Prostate gland (tissue), 2 donors: ENCODE measurements around the gene AKNAD1.

Experiments
- CTCF ChIP-seq, 4 experiments: fragments of 200-600 bp in 2 of 4; fragments of 450-650 bp in 2 of 4; sonication (generic) in 2 of 4; IDR thresholded peaks; 1 replicate in 3 of 4; 2 replicates in 1 of 4; pipeline ENCODE4 v1.5.1; 2016 to 2019; ENCODE audit warnings: antibody characterized with exemption in 4 of 4, mild to moderate bottlenecking in 2 of 4, moderate library complexity in 2 of 4
- POLR2A ChIP-seq: fragments of 450-650 bp; IDR thresholded peaks from one replicate; pipeline ENCODE4 v1.6.1; 2016; ENCODE audit warnings: antibody characterized with exemption, mild to moderate bottlenecking
- POLR2AphosphoS5 ChIP-seq: sonication (generic); formaldehyde crosslinking; IDR thresholded peaks from one replicate; pipeline ENCODE4 v1.6.1; 2017; ENCODE audit warnings: antibody characterized with exemption

- TF ChIP-seq CTCF (IDR thresholded peaks at IDR 0.05) = no peak
- TF ChIP-seq POLR2AphosphoS5 = no peak
- no peak for TF ChIP-seq POLR2A
These were observed 44.2 kb upstream of the AKNAD1 start for GRCh38 chr1:108901106-108901505.
